AG04450 (cell line): Measurements from ENCODE around the gene SLC37A1. TPM values are rescaled to one million over a fixed set of nuclear protein-coding genes. Genes with fewer than 3 reads are reported as not detected.

Experiments
- CTCF ChIA-PET: fragments of 300-600, 350-600 bp; formaldehyde crosslinking; extraction: SDS; loops from one replicate; lab custom pipeline; 2022; ENCODE audit warnings: antibody characterized with exemption, inconsistent platforms; lab: Charles Lee
- POLR2A ChIA-PET: fragments of 350-600 bp; formaldehyde crosslinking; extraction: SDS; loops from one replicate; lab custom pipeline; 2021; ENCODE audit warnings: antibody characterized with exemption, inconsistent platforms; lab: Yijun Ruan, JAX
- DNase-seq: peaks from one replicate; pipeline ENCODE4 v3.0.0-alpha.2; 2011; ENCODE audit warnings: low read depth, low spot score
- H3K27ac ChIP-seq: one replicate; pipeline ENCODE4 v1.5.1; 2012; ENCODE audit warnings: low read depth, low read length, control low read depth
- H3K27me3 ChIP-seq: one replicate; pipeline ENCODE4 v1.6.0; 2012; ENCODE audit warnings: low read length; ENCODE audit not compliant: control insufficient read depth, insufficient read depth
- H3K4me3 ChIP-seq: 2 replicates; pipeline ENCODE4 v1.5.1; 2011; ENCODE audit warnings: mild to moderate bottlenecking, low read depth, low read length, control low read depth
- H3K9me3 ChIP-seq: 2 replicates; pipeline ENCODE4 v1.5.1; 2012; ENCODE audit warnings: low read length; ENCODE audit not compliant: control insufficient read depth, insufficient read depth
- CTCF ChIP-seq: IDR thresholded peaks from 2 replicates; pipeline ENCODE4 v1.5.1; 2011; ENCODE audit warnings: low read depth, low read length, control low read depth, inconsistent platforms
- polyA plus RNA-seq: library from polyadenylated mRNA; depleted of rRNA; stranded (reverse); fragments of >200 nt; gene quantifications from 2 replicates; pipeline ENCODE4 v1.2.3, GENCODE V29; 2011

The SLC37A1 gene
- polyA plus RNA-seq, 1 experiment = 0.05 TPM

- TF ChIP-seq CTCF = no peak
- POLR2A ChIA-PET = no interaction called here
- no peaks in the 10 kb centered on the region for H3K27me3 ChIP-seq
- H3K27ac ChIP-seq = no peak overlapping the region
- CTCF ChIA-PET = no interaction called here
- DNase-seq = no peak
- no peak overlapping the region for H3K4me3 ChIP-seq
- peaks cover 3% of the 10 kb centered on the region; the same call in 1 of the 2 replicates for H3K9me3 ChIP-seq
Observed at GRCh38 chr21:42581336-42581992, 67.8 kb downstream of the SLC37A1 start.

- no peak overlapping the region for H3K27ac ChIP-seq
- CTCF ChIA-PET = no interaction called here
- no peak for TF ChIP-seq CTCF
- DNase-seq = no peak
- H3K27me3 ChIP-seq = no peaks in the 10 kb centered on the region
- POLR2A ChIA-PET = no interaction called here
- no peak overlapping the region for H3K4me3 ChIP-seq
- peaks cover 3% of the 10 kb centered on the region; the same call in 1 of the 2 replicates for H3K9me3 ChIP-seq
Observed at GRCh38 chr21:42581993-42582786, 68.5 kb downstream of the SLC37A1 start.

- no peak for DNase-seq
- TF ChIP-seq CTCF = no peak
- Histone ChIP-seq H3K27me3 (no peaks in the 10 kb centered on the region), H3K4me3 (no peak overlapping the region), H3K27ac (no peak overlapping the region), H3K9me3 (peaks cover 2% of the 10 kb centered on the region; the same call in 1 of the 2 replicates)
- ChIA-PET POLR2A (no interaction called here), CTCF (no interaction called here)
Observed at GRCh38 chr21:42582787-42583476, 69.3 kb downstream of the SLC37A1 start.

GRCh38 chr21:42583477-42584295, 70.0 kb downstream of the SLC37A1 start:
- H3K27ac ChIP-seq = no peak overlapping the region
- POLR2A ChIA-PET = no interaction called here
- no peak for TF ChIP-seq CTCF
- H3K4me3 ChIP-seq = no peak overlapping the region
- no peaks in the 10 kb centered on the region for H3K27me3 ChIP-seq
- DNase-seq = no peak
- CTCF ChIA-PET = no interaction called here
- H3K9me3 ChIP-seq = no peaks in the 10 kb centered on the region; the same call in 1 of the 2 replicates
